ENCODE results near the gene ITFG2. TPM values are rescaled to one million over a fixed set of nuclear protein-coding genes. Genes with fewer than 3 reads are reported as not detected.

ITFG2 gene
- total RNA-seq, 1 experiment from 2014 or later, result 41.6 TPM

GRCh38 chr12:2825132-2825531 lies 12.7 kb downstream of the ITFG2 start:
- H3K18ac ChIP-seq (ENCODE audit: insufficient read length, low read depth, low read length), result no peak overlapping the region
- no peak overlapping the region for H3K9ac ChIP-seq (ENCODE audit: extremely low read depth, insufficient read length, low read length)
- H3K4me1 Mint-ChIP-seq, result peaks cover 42 to 45% of the 10 kb centered on the region in 2 experiments
- H3K36me3 Mint-ChIP-seq (ENCODE audit: insufficient read depth in 1 of 3, low read depth in 3 of 3), result peaks cover 34 to 85% (median 73%) of the 10 kb centered on the region in 3 experiments
- H2BK12ac ChIP-seq (ENCODE audit: insufficient read length, low read depth, low read length), result no peak overlapping the region
- H2BK20ac ChIP-seq (ENCODE audit: low read depth, low read length, poor library complexity, severe bottlenecking), result no peak overlapping the region
- H3K4ac ChIP-seq (ENCODE audit: low read depth, low read length), result no peak overlapping the region
- peak overlapping the region in 1 of 2 experiments; percentile 36; a peak in 1 of 5 replicates for H3K4me3 Mint-ChIP-seq
- no peak overlapping the region for H2BK15ac ChIP-seq (ENCODE audit: low read depth, low read length)
- no peak overlapping the region for H2AFZ ChIP-seq (ENCODE audit: low read length)
- no peak overlapping the region for H3K23ac ChIP-seq (ENCODE audit: insufficient read length, low read depth, low read length)
- no CpG with 5 or more reads among the region's 4 CpGs for WGBS (ENCODE audit: extremely low coverage, insufficient read length, low lambda C conversion rate)
- H3K79me2 ChIP-seq (ENCODE audit: insufficient read depth, low read length), result no peaks in the 10 kb centered on the region
- no peaks in the 10 kb centered on the region for H3K9me3 Mint-ChIP-seq
- H3K56ac ChIP-seq (ENCODE audit: insufficient read length, low read depth, low read length), result no peak overlapping the region
- DNase-seq, result peak; percentile 72
- H4K8ac ChIP-seq (replicated peaks; ENCODE audit: insufficient read length, low read depth, low read length), result no peak overlapping the region
- H3K79me1 ChIP-seq (ENCODE audit: insufficient read depth, low read depth, low read length, poor library complexity, severe bottlenecking), result no peaks in the 10 kb centered on the region
- no peak overlapping the region for H2AK5ac ChIP-seq (ENCODE audit: insufficient read length, low read length)
- no peaks in the 10 kb centered on the region for H3K27me3 ChIP-seq (ENCODE audit: insufficient read depth, low read length)
- no peak overlapping the region for H3K4me2 ChIP-seq (ENCODE audit: insufficient read depth, insufficient read length, low read length)
- no peaks in the 10 kb centered on the region for H3K23me2 ChIP-seq (ENCODE audit: insufficient read length, low read depth, low read length, poor library complexity, severe bottlenecking)
- H3K27ac ChIP-seq (ENCODE audit: insufficient read length, low read depth, low read length), result no peak overlapping the region
- H3K14ac ChIP-seq (ENCODE audit: insufficient read depth, low read length), result no peak overlapping the region
- no peak overlapping the region for H4K91ac ChIP-seq (ENCODE audit: insufficient read length, low read depth, low read length)
- no peaks in the 10 kb centered on the region for H4K20me1 ChIP-seq (ENCODE audit: control insufficient read depth, insufficient read depth, insufficient read length)
- peaks cover 3% of the 10 kb centered on the region; the same call in 1 of the 2 replicates for H3K4me1 ChIP-seq (ENCODE audit: insufficient read depth, low read length)
- TF ChIP-seq, protein P1, sequence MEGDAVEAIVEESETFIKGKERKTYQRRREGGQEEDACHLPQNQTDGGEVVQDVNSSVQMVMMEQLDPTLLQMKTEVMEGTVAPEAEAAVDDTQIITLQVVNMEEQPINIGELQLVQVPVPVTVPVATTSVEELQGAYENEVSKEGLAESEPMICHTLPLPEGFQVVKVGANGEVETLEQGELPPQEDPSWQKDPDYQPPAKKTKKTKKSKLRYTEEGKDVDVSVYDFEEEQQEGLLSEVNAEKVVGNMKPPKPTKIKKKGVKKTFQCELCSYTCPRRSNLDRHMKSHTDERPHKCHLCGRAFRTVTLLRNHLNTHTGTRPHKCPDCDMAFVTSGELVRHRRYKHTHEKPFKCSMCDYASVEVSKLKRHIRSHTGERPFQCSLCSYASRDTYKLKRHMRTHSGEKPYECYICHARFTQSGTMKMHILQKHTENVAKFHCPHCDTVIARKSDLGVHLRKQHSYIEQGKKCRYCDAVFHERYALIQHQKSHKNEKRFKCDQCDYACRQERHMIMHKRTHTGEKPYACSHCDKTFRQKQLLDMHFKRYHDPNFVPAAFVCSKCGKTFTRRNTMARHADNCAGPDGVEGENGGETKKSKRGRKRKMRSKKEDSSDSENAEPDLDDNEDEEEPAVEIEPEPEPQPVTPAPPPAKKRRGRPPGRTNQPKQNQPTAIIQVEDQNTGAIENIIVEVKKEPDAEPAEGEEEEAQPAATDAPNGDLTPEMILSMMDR (conservative IDR thresholded peaks at IDR 0.05), result no peak
- no peak overlapping the region for H4K5ac ChIP-seq (ENCODE audit: insufficient read length, low read depth, low read length)
- H2BK5ac ChIP-seq (ENCODE audit: insufficient read length, low read length), result no peak overlapping the region
- no peak overlapping the region for H3T11ph ChIP-seq (ENCODE audit: low read length)
- no peak overlapping the region for H2BK120ac ChIP-seq (ENCODE audit: low read depth, low read length, poor library complexity, severe bottlenecking)
- H3K27ac Mint-ChIP-seq, result peak overlapping the region; percentile 27 to 98 (median 91)
- H3K27me3 Mint-ChIP-seq (ENCODE audit: low read depth), result no peaks in the 10 kb centered on the region
- H3K9me3 ChIP-seq (ENCODE audit: control insufficient read depth, low read depth, low read length), result no peaks in the 10 kb centered on the region
